GM18861 (cell line): ENCODE measurements around the gene PFKM.
"Not testable (repeated sequence)": the region's sequence is repeated elsewhere in the genome, so short reads cannot be mapped to it uniquely, and the experiment has no call there.

Experiments
- ATAC-seq: cut with Tn5 transposase; IDR thresholded peaks from one replicate; pipeline ENCODE4 v1.9.1; 2021; ENCODE audit not compliant: unreplicated experiment

Gene PFKM

DNA sequence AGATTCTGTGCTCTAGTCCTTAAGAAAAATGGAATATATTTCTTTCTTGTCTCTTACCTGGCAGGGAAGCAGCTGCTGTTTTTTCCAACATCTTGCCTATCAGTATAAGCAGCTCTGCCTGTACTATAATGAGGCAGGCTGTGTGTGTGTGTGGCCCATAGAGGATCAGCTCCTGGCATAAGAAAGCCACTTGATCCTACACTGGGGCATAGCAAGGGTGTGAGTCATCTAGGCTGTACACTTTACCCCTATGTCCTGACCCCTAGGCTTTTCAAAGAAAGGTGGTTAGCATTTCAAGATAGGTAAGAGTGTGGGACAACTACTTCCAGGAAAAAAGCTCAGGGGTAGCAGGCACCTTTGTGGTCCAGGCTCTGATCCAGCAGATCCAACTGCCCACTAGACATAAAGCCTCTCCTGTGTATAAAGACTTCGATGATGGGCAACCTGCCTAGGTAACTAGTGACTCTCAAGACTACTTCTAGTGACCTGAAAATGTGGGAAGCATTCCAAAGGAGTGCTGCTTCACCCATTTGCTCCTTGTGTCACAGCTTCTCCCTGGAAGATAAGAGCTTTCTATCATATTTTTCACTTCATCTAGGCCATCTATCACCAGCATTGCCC, 8.4 kb upstream of the PFKM start:
- ATAC-seq: no peak

DNA sequence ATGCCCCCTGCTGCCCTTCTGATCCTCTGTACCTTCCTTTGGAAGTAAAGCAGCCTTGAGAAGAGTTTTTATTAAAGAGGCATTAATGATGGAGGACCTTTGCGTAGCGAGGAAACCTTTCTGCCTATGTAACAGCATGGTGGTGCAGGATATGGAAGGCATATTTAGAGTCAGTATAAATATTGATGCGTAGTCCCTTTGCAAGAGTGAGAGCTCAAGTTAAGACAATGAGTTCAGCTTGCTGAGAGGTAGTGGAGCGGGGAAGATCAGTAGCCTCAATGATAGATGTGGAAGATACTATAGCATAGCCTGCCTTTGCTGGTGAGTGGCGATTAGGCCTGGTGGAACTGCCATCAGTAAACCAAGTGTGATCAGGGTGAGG, 7.9 kb upstream of the PFKM start:
- not testable (repeated sequence) for ATAC-seq

DNA sequence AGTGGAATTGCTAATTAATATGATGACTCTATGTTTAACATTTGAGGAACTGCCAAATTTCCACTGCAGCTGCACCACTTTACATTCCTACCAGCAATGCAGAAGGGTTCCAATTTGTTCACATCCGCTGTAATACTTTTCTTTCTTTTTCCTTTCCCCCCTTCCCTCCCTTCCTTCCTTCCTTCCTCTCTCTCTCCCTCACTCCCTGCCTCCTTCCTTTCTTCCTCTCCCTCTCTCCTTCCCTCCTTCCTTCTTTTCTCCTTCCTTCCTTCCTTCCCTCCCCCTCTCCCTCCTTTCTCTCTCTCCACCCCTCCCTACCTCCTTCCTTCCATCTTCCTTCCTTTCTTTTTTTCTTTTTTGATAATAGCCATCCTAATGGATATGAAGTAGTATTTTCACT, 3.2 kb upstream of the PFKM start:
- ATAC-seq: no peak

DNA sequence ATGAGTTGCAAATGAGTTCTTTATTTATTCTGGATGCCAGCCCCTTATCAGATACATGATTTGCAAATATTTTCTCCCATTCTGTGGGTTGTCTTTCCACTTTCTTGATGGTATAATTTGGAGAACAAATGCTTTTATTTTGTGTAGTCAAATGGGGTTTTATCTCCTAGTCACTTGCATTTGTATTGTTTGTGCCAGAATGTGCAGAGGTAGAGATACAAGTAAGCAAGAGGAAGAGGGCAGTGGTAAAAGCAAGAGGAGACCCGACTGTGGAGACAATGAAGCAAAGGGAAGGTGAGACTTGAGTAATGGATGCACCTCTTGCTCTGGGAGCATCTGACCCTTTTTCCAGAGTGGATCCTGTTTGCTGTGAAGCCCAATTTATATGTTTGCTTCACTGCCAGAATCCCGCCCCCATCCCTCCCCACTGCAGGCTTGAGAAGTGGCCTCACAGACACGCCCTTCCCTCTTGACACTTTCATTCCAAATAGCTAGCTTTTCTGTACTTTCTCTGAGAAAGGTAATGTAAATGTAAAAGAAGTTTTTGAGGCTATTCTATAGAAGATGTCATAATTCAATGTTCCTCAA, 786 bp upstream of the PFKM start:
- ATAC-seq: no peak

DNA sequence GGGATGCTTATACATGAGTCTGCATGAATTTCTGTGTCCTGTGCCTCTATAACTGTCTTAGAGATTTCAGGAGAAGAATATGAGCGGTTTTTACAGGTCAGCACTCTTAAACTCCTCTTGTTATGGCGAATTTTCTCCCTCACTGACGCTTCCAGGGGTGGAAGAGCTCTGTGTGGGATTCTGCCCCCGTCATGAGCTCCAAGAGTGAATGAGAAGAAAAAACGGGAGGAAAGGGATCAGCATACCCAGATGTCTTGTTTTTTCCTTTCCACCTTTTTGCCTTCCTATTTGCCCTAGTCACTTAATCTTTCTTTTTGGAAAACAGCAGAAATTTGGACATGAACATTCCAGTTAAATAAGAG, 651 bp downstream of the PFKM start:
- no peak for ATAC-seq

DNA sequence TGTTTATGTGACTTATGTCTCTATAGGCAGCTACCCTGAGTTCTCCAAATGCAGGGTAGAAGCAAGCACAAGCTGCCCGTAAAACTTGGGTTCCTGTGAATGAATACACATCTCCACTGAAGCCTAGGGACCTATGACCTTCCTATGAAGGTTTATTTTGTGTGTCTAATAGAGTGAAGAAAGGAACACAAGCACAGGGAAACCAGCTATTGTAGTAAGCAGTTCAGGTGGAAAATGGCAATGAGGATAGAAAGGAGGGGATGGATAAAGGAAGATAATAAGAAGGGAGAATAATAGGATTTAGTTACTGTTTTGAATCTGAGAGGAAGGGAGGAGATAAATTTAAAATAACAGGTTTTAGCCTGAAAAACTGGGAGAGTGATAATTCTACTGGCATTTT, 2.4 kb downstream of the PFKM start:
- ATAC-seq: no peak

DNA sequence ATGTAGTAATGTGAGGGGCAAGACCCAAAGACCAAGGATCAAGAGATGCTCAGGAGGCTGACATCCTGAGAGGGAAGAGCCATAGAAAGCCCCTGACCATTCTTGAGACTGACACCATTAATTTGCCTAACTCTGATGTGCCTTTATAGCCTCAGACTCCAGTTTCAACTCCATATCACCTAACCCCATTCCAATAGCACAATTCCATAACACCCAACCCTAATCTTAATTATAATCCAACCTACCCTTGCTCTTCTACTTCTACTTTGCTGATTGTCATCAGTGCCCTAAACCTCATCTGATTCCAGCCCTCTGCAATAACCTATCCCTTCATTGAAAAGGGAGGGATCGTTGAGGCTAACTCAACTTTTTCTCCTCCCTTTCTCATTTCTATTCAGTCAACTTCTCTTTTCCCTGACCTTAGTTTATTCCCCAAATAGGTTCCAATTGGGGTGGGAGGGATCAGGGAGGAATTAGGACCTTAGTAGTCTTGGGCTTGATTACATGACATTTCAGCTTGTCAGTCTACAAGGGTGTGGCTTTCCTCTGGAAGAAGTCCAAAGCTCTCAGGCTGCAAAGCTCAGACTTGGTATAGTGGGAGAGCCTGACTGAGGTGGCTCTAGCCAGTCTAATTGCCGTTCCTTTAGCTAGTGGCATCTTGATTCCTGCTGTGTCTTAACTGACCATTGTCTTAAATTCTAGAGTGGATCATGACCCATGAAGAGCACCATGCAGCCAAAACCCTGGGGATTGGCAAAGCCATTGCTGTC, 3.1 kb downstream of the PFKM start:
- ATAC-seq: no peak

DNA sequence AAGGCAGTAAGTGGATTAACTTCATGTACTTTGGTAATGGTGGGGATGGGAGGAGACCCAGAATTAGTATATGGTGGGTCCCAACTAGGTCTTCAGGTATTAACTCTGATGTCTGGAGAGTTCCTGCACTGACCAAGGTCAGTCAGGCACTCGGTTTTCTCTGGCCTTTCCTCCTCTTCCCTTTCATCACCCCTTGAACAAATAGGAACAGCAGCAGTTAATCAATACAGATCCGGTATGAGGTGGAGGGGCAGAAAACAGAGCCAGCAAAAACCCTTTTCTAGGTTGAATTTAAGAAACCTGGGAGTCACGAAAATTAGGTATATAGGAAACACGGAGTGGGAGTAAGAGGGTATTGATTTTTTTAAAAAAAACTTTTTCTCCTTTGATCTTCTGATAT, 4.0 kb downstream of the PFKM start:
- no peak for ATAC-seq

DNA sequence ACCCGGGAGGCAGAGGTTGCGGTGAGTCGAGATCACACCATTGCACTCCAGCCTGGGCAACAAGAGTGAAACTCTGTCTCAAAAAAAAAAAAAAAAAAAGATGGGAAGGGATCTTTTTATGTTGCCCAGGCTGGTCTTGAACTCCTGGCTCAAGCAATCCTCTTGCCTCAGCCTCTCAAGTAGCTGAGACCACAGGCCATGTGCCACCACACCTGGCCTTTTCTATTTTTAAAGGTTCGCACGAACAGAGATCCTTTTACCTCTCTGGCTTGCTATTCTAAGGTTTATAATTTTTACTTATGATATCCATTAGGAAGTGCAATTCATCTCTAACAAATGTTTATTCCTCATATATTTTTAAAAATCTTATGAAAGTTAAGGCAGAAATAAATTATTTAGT, 6.4 kb downstream of the PFKM start:
- not testable (repeated sequence) for ATAC-seq

DNA sequence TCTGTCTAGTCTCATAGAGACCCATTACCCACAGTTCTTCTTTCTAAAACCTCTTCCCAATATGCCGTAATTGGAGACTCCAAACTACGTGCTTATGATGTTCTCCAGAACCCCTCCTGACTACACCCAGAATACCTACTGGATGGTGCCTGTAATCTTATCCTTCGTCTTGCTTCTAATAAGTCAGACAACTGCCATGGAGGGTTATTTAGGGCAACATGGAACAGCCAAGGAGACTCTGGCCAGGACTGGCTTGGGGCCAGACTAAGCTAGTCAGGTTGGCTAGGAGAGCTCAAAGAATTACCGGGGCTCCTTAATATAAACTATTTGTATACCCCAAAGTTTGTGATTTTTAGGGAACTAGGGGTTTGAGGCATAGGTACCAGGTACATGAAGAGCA, 6.8 kb downstream of the PFKM start:
- no peak for ATAC-seq

DNA sequence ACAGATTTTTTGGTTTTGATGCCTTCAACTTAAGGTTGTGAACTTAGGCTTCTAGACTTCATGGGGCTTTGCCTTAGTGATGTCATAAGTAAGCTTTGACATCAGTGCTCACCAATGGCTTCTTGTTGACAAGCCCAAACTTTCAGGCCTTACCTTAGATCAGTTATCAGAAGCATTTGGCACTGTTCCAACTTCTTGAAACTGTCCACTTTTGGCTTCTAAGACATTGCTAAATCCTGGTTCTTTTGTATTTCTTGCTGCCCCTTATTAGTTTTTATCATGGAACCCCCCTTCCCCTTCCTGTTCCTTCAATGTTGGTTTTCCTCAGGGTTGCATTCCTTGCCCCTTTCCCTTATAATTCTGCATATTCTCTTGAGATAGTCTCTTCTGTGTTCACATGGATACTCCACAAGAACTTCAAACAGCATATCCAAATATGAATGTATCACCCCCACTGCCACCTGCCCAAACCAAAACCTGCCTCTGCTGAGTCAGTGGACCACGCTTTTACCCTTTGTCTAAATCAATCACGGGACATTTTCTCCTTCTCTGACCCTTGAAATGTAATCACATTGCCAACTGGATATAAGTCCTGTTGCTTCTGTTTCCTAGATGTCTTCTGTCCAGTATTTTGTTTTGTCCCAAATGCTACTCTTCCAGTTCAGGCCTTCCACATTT, 7.9 kb downstream of the PFKM start:
- ATAC-seq: no peak

DNA sequence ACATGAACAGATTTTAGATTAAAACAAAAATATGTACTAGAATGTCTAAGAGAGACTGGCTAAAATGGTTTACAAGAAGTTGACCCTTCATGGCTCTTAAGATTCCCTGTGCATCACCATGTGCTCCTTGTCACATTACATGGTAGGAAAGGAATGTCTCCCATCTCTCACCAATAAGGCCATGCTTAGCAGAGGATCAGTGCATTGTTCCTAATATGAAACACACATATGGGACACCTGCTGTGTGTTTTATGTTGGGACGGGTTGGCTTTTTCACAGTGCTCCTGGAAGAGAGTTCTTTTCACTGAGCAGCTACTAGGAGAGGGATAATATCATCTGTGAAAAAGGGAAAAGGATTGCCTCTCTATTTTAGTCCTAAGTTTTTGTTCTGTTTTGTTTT, 9.6 kb downstream of the PFKM start:
- no peak for ATAC-seq

DNA sequence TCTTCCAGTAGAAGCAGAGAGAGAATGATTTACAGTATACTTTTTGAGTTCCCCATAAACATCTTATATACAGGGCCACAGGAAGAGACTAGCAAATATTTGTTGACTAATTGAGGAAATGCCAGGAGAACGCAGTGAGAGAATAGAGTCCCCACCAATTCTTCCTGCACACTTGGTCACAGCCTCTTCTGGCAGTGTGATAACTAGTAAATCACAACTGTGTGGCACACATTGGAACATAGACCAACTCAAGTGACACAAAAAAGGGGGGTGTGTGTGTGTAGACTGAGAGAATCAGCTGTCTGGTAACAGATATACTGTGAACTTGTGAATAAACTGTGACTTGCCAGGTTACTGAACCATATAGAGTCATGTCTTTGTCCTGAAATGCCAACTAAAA, 10.2 kb downstream of the PFKM start:
- no peak for ATAC-seq

DNA sequence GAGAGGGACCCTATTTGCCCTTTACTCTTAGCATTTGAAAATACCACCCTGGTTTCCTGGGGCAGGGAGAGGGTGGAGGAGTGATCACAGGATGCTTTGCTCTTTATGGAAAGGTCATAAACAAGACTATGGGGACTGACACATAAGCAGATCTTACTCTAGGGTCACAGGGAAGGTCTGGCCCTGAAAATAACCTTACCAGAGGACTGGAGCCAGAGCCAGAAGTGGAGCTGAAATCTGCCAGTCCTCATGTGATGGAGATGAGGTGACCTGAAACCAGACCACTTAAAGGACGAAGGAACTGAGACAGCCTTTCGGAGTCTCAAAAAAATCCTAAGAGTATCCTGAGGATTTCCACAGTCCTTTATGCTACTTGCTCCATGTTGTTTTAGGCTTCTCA, 12.4 kb downstream of the PFKM start:
- ATAC-seq: no peak

DNA sequence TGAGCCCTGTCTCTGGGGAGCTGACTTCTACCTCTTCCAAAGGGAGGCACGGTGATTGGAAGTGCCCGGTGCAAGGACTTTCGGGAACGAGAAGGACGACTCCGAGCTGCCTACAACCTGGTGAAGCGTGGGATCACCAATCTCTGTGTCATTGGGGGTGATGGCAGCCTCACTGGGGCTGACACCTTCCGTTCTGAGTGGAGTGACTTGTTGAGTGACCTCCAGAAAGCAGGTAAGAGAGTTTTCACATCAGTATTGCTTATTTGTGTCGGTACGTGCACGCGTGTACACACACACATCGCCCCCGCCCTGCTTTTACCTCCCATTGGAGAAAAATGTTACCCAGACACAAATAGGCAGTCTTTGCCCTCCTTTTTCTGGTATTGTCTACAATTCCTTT, 13.7 kb downstream of the PFKM start:
- no peak for ATAC-seq

DNA sequence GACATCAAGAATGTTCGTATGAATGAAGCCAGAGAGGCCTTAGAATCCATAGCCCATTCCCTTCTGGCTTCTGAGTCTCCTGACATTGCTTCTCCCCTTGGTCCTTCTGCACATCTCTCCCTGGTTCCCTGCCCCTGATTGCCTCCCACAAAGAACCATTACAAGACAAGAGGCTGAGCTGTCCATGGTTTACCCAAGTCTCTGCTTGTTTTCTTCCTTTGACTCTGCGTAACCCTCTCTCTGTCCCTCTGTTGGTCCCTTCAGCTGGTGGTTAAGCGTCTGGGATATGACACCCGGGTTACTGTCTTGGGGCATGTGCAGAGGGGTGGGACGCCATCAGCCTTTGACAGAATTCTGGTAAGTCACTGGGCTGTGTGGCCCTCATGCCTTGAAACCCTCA, 15.9 kb downstream of the PFKM start:
- no peak for ATAC-seq

DNA sequence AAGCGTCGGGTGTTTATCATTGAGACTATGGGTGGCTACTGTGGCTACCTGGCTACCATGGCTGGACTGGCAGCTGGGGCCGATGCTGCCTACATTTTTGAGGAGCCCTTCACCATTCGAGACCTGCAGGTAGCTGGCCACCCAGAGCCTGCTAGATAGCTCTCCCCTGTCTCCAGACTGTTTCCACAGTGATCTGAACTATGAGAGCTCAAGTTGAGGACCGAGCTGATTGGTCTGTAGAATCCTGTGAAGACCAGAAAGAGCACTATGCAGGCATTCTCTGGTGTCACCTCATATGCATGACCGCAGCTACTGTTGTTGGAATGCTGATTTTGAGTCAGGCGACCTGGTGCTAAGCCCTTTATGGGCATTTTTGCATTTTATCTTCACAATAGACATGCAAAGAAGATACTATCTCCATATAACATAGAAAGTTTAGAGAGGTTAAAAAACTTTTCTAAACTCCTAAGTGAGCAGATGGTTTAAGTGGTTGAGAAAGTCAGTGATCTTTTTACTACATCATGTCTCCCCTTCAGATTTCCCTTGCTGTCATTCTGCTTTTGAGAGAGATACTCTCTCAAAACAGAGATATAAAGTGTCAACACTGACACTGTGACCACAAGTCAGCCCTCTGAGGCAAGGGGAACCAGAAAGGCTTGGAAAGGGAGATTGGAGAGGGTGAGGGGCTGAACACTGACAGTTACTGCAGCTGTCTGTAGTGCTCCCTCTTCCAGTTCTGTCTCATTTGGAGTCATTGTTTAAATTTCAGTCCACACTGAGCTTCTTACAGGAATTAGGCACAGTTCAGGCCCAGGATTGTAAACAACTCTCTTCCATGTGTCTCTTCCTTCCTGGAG, 23.9 kb downstream of the PFKM start:
- no peak for ATAC-seq

DNA sequence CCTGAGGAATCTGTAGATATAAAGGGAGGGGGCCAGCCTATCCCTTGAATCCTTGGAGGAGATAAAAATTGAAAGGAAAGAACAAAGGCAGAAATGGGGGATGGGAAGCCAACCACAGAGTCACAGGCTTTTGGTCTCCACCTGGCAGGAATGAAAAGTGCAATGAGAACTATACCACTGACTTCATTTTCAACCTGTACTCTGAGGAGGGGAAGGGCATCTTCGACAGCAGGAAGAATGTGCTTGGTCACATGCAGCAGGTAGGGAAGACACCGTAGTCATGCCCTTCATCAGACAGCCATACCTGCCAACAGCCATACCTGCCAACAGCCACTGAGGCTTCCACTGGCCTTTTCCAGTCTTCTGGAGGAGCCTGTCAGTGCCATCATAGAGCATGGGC, 24.7 kb downstream of the PFKM start:
- no peak for ATAC-seq

DNA sequence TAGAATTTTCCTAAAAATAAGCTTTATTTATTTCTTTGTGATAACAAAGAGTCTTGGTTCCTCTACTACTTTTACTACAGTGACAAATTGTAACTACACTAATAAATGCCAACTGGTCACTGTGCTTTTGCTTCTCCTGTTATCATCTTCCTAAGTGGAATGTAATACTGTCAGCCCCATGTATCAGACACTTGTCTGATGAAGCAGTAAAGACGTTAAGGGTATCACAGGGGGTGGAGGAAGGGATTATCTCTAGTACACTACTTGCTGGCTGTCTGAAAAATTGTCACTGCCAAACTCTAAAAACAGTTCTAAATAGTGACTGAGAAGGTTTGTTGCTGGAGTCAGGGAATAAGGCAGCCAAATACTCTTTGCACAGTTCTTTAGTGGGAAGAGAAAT, 26.8 kb downstream of the PFKM start:
- ATAC-seq: no peak

DNA sequence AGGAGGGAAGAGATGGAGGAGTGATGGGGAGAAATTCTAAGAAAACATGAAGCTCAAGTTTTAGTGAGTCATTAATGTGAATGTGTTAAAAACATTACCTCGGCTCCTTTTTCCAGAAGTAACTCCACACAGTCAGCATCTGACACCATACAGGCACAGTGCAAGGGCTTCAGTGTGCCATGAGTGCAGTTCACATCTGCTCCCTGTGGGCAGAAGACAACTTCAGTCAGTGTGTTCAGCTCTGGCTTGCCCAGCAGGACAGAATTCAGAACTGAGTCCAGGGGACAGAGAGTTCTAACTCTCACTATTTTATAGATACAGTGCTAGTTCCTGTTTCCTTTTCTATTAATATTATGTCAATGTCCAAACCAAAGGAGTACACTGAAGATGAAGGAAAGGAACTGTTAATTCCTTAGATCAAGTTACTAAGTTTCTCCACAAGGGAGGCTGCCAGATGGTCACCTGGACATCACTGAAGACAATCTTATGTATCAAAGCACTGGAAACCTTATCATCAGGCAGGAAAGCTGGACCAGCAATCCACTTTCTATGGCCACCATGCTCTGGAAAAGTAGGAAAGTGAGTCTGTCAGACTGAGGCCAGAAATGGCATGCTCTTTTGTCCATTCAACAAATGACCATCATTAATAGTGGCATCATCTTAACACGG, 32.1 kb downstream of the PFKM start:
- no peak for ATAC-seq

DNA sequence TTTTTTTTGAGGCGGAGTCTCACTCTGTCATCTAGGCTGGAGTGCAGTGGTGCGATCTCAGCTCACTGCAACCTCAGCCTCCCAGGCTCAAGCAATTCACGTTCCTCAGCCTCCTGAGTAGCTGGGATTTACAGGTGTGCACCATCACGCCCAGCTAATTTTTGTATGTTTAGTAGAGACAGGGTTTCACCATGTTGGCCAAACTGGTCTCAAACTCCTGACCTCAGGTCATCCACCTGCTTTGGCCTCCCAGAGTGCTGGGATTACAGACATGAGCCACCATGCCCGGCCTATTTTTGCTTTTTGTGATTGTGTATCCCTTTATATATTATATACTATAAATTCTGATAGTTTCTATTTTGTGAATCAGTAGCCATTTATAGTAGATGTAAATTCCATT, 36.6 kb downstream of the PFKM start:
- not testable (repeated sequence) for ATAC-seq
